SKM-1 (cell line): ENCODE data around the gene HABP4.

ENCODE experiments used
- DNase-seq: peaks from one replicate; lab custom pipeline; 2025; ENCODE audit not compliant: unreplicated experiment; lab: John Stamatoyannopoulos, UW

HABP4 gene

DNA sequence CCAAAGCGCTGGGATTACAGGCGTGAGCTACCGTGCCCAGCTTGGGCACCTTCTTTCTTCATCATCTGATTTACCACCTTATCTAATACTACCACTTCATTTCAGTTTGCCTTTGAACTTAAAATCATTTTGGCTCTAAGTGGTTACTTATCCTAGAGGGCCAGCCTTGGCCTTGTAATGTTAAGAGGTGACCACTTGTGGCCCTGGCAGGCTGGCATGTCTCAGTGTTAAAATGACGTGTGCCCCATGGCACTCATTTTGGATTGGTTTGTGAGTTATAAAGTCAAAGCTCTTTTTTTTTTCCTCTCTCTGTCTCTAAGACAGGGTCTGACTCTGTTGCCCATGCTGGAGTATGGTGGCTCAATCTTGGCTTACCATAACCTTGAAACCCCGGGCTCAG is 17.8 kb downstream of the HABP4 start:
- DNase-seq = no peak

DNA sequence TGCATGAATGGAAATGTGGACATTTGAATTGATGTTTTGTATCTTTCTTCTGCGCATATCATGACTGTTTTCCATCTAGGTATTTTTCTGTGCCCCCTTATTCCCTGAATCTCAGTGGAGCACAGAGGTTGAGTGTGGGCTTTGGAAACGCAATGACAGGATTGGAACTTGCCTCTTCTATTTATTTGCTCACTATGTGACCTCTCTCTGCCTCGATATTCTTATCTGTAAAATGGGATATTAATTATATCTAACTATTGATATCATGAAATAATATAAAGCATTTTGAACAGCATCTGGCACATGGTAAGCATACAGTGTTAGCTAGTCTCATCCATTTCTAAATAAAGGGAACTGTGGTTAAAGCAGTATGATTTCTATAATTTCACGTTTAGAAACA is 26.0 kb downstream of the HABP4 start:
- no peak for DNase-seq

- no peak for DNase-seq
Observed at GRCh38 chr9:96476591-96476990, 26.6 kb downstream of the HABP4 start.

- DNase-seq = no peak
Observed at GRCh38 chr9:96478829-96479371, 28.9 kb downstream of the HABP4 start.

GRCh38 chr9:96480736-96481135 is 30.8 kb downstream of the HABP4 start:
- DNase-seq = no peak

GRCh38 chr9:96482476-96482875 is 32.5 kb downstream of the HABP4 start:
- no peak for DNase-seq

GRCh38 chr9:96483197-96483596 is 33.2 kb downstream of the HABP4 start:
- no peak for DNase-seq

- no peak for DNase-seq
Observed at GRCh38 chr9:96483733-96484390, 33.9 kb downstream of the HABP4 start.

DNA sequence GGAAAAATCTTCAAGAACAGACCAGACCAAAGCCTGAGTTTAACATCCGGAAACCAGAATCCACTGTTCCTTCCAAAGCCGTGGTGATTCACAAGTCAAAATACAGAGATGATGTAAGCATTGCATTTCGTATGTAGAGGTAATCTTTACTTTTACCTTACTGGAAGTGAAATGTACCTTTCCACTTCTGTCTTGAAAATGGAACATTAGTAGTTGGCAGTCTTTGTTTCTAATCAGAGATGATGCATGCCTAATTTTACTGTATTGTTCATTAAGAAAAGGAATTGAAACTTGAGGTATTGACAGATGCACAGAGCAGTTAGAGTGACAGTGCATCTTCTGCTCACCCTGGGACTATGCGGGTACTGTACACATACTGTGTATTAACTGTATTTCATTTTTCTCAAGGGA is 34.6 kb downstream of the HABP4 start:
- DNase-seq = no peak

- DNase-seq = no peak
Observed at GRCh38 chr9:96485280-96485679, 35.3 kb downstream of the HABP4 start.

- DNase-seq = no peak
Observed at GRCh38 chr9:96486386-96487028, 36.5 kb downstream of the HABP4 start.

- no peak for DNase-seq
Observed at GRCh38 chr9:96487029-96487396, 37.0 kb downstream of the HABP4 start.

DNA sequence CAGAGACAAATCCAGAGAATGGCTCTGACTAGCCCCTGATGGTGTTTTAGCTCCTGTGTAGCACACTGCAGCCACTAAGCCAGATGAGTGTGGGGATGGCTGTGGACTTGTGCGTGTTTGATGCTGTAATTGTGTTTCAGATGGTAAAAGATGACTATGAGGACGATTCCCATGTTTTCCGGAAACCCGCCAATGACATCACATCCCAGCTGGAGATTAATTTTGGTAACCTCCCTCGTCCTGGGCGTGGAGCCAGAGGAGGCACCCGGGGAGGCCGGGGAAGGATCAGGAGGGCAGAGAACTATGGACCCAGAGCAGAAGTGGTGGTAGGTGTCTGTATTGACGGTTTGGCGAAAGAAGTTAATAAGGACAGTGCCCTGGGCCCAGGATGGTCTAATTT is 38.0 kb downstream of the HABP4 start:
- no peak for DNase-seq

DNA sequence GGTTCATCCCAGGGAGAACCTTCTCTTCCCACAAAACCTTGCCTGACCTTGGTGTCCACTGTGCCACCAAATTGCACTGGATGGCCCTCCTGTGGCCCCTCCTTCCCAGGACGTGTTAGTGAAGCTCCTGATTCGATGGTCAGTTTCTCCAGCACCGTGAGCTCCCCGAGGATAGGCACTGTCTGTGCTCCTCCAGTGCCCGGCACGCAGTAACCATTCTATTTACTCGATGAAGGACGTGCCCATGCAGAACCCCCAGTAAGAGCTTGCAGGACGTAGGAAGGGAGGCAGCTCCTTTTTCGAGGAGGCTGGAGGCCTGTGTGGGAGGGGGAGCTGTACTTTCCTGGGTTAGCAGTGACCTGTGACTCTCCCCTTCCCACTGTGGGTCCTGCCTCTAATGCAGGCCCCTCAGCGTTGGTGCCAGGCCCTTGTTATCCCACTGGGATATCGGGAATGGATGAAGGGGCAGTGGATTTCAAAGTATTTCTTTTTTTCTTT is 39.6 kb downstream of the HABP4 start:
- DNase-seq = no peak

GRCh38 chr9:96490534-96491078 is 40.6 kb downstream of the HABP4 start:
- DNase-seq = no peak

DNA sequence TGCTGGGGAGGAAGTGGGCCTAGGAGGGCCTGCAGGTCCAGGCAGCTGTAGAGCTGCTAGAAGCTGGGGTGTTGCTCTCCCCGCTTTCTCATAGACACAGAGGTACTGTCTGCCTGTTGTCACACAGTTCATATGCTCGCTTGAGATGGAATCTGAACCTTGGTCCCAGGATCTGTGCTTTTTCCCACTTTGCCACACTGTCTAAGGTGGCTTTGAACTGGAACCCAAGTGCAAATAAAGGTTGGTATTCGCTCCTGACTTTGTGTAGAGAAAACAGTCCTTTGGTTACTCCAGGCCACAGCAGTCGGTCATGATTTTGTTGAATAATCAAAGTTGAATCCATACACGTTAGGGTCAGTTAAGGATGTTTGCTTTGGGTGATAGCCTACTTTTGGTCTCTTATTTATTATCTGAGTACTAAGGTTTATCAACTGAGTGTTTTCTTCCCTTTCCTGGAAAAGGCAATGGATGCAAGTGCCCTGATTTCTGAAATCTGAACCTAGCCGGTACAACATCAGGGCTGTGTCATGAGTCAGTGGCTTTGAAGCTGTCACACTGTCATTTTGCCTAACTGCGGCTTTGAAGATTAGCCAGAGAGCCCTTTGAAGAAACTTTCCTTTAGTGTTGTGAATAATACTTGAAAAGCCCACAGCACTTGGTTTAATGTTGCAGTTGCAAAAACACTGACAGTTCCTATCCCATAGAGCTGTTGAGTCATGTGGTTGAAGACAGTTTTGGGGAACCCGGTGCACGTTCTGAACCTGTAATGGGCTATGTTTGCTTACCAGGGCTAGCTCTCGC is 41.3 kb downstream of the HABP4 start:
- no peak for DNase-seq

- no peak for DNase-seq
Observed at GRCh38 chr9:96491880-96492525, 42.0 kb downstream of the HABP4 start.

DNA sequence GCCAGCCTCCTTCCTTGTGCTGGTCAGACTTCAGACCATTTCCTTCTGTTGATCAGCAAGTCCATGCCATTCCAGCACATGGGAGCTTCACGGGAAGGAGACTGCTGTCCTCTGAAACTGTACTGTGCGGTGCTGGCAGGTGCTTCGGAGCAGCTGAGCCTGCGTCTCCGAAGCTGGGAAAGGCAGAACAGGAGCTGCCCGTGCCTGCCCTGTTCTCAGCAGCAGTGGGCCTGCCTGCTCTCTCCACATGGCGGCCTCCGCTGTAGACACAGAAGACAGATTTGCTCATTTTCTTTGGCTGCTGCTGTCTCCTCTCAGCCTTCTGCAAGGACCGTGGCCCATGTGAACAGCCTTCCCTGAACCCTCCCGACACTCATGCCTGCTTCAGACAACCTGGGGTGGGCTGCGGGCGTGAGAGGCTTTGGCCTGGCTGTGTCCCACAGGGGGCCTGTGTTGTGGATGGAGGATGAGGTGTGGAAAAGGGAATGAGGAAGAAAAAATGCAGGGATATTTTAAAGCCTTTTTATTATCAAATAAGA is 43.1 kb downstream of the HABP4 start:
- DNase-seq = no peak

- DNase-seq = no peak
Observed at GRCh38 chr9:96493757-96494156, 43.8 kb downstream of the HABP4 start.

- no peak for DNase-seq
Observed at GRCh38 chr9:96494215-96494800, 44.3 kb downstream of the HABP4 start.
